Tongue (tissue), 2 donors: Measurements from ENCODE around the gene PFKFB4. TPM values are rescaled to one million over a fixed set of nuclear protein-coding genes. Genes with fewer than 3 reads are reported as not detected.
A peak's percentile ranks its signal among the peaks of the same experiment; 100 is the strongest.

Experiments used
- DNase-seq: peaks from one replicate; pipeline ENCODE4 v3.0.0-alpha.2; 2015
- total RNA-seq: library from RNA; depleted of rRNA; stranded (reverse); fragments of >200 nt; gene quantifications from one replicate; pipeline ENCODE4 v1.2.3, GENCODE V29; 2014

The PFKFB4 gene
- total RNA-seq, 1 donor from 2014 or later, result 9.4 TPM

GRCh38 chr3:48584836-48585235, 28.2 kb upstream of the PFKFB4 start:
- DNase-seq, result no peak

DNA sequence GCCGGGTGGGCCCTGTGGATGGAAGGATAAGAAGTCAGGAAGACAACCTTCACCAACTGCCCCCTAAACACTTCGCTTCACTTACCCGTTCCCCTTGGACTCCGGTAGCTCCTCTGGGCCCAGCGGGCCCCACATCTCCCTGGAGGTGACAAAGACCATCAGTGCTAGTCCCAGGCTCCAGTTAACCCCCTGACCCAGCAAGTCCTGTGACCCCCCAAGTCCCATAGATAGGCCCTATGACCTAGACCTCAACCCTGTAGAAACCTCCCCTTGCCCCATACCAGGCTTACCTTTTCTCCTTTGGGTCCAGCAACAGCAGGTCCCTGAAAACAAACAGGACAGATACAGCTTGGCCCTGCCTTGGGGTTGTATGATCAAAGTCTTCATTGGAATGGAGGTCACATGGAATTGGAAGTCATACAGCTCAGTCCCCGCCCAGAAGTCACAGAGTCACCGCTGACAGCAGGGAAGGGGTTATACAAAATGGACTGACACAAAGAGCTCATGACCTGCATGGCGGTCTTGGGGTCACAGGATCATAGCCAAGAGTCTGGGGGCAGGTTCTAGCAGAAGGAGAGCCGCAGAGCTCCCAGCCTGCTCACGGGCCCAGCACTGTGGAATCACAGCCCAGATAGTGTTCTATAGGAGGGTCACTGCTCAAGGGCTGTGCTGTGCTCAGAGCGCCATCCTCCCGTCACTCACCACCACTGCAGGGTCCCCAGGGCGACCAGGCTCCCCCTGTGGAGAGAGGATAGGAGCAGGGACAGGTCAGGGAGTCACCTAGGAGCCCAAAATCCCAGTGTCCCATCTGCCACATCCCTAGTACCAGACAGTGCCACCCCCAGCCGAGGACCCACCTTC, 25.2 kb upstream of the PFKFB4 start:
- no peak for DNase-seq

- no peak for DNase-seq
Measured at GRCh38 chr3:48576647-48577046, 20.0 kb upstream of the PFKFB4 start.

- DNase-seq, result no peak
Measured at GRCh38 chr3:48575366-48575765, 18.8 kb upstream of the PFKFB4 start.

GRCh38 chr3:48573973-48574585, 17.5 kb upstream of the PFKFB4 start:
- no peak for DNase-seq

- no peak for DNase-seq
Measured at GRCh38 chr3:48572517-48572916, 15.9 kb upstream of the PFKFB4 start.

GRCh38 chr3:48571938-48572337, 15.3 kb upstream of the PFKFB4 start:
- no peak for DNase-seq

DNA sequence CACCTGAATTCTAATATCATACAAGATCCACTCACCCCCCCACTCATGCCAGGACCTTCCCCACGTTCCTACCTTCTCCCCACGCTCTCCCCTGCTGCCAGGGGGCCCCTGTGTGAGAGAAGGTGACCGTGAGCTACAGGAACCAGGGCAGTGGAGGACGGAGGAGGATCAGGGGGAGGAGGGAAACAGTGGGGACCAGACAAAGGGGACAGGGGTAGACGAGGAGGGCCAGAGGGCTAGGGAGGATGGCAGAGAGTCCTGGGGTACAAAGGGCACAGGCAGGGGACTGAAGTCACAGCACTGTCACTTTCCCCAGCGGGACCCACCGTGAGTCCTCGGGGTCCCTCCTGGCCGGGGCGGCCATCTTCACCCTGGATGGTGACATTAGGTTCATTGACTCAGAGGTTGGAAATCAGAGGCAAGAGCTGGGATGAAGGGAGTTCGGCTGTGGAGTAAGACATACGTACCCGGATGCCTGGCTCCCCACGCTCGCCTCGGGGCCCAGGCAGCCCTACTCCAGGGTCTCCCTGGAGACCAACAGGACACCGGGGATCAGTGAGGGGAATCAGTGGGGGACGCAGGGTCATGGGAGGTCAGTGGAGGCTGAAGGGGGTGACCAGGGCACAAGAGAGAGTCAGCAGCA, 13.3 kb upstream of the PFKFB4 start:
- DNase-seq, result no peak

GRCh38 chr3:48569400-48569799, 12.8 kb upstream of the PFKFB4 start:
- no peak for DNase-seq

- DNase-seq, result no peak
Measured at GRCh38 chr3:48568476-48568875, 11.9 kb upstream of the PFKFB4 start.

GRCh38 chr3:48567500-48567899, 10.9 kb upstream of the PFKFB4 start:
- no peak for DNase-seq

- no peak for DNase-seq
Measured at GRCh38 chr3:48567090-48567489, 10.5 kb upstream of the PFKFB4 start.

DNA sequence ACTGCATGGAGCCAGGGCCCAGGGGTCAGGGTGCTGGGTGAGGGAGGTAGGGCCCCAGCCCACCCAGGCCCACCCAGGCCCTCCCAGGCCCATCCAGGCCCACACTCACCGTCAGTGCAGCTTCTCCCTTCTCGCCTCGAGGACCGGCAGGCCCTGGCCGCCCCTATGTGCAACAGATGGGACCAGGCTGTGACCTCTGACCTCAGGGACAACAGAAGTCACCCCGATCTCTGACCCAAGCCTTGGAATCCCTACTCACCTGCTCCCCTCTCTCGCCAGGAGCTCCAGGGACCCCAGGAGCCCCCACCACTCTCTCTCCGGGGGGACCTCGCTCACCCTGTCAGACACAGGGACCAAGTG, 9.8 kb upstream of the PFKFB4 start:
- DNase-seq, result no peak

GRCh38 chr3:48565591-48566400, 9.2 kb upstream of the PFKFB4 start:
- no peak for DNase-seq

DNA sequence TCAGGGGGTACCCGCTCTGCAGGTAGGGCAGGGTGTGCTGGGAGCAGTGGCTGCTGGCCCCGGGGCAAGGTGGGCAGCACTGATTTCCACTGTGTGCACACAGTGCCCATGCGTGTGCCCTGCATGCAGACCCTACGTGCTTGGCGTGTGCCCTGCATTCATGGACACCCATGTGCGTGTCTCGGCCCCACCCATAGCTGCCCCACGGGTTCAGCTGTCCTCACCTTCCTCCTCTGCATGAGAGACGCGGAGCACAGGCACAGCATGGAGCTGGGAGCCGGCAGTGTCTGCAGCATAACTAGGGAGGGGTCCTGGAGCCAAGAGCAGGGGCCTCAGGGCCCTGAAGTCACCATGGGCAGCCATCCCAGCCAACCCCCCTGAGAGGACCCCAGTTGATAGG, 8.6 kb upstream of the PFKFB4 start:
- no peak for DNase-seq

GRCh38 chr3:48564667-48565066, 8.1 kb upstream of the PFKFB4 start:
- no peak for DNase-seq

DNA sequence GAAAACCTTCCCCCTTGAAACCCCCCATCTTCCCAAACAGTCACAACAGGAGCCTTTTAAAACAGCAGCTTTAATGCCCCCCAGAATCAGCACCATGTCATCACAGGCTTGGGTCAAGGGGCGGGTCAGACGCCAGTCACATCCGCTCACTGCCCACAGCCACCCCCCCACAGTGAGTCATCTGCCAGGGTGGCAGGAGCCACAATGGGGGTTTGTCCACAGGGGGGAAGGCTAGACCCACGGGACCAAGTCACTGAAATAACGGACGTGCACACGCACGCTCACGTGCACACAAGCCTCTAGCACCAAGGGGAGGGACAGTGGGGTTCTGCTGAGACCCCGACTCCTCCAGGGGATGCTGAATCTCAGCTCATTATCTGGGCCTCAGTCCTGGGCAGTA, 7.4 kb upstream of the PFKFB4 start:
- DNase-seq, result no peak

DNA sequence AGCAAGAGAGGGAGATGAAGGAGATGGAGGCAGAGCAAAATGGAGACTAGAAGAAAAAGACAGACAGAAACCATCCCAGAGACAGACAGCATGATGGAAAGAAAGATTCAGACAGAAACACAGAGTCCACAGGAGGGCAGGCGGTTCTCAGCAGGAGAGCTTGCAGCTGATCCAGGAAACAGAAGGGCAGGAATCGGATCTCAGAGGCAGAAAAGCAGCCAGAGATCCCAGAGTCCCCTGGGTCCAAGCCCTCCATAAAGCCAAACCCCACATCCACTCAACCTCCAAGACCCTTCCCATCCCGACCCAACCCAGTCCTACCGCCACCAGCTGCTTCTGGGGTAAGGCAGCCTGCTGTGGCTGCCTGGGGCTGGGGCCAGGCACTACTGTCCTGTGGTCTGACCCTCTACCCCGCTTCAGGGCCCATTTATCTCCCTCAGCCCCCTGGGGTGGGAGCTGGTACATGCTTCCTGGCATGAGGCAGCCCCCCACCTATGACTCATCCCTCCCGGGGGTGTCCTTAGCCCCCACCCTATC, 6.8 kb upstream of the PFKFB4 start, which contains the start of gene UCN2:
Gene UCN2, minus strand, starts transcription at position 400 of the 537 bp plus-strand sequence. CDS start 657 bp downstream, outside the sequence.
- DNase-seq, result no peak

DNA sequence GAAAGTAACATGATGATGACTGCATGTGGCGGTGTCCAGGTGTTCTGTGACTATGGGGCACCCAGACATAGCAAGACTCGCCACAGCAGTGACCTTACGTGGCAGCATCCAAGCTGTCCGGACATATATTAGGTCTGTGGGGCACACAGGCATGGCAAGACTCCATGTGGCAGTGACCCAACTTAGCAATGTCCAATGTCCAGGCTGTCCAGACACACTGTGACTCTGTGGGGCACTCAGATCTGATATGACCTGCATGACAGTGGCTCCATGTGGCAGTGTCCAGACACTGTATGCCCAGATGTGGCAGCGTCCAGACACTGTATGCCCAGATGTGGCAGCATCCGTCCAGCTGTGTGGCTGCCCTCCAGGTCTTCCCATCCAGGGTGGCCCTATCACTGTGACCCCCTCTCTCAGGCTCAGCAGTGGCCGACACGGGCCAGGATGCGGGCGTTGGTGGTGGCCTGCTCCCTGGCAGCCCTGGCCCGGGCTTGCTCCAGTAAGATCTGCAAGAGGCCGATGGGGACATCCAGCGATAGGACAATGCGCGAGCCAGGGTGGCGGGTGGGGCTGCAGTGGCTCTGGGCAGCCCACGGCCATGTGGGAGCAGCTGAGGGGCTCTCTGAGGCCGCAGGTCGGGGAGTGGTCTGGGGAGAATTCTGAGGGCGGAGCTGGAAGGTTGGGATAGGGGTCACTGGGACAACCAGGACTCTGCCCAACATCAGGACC, 5.9 kb upstream of the PFKFB4 start:
- no peak for DNase-seq

DNA sequence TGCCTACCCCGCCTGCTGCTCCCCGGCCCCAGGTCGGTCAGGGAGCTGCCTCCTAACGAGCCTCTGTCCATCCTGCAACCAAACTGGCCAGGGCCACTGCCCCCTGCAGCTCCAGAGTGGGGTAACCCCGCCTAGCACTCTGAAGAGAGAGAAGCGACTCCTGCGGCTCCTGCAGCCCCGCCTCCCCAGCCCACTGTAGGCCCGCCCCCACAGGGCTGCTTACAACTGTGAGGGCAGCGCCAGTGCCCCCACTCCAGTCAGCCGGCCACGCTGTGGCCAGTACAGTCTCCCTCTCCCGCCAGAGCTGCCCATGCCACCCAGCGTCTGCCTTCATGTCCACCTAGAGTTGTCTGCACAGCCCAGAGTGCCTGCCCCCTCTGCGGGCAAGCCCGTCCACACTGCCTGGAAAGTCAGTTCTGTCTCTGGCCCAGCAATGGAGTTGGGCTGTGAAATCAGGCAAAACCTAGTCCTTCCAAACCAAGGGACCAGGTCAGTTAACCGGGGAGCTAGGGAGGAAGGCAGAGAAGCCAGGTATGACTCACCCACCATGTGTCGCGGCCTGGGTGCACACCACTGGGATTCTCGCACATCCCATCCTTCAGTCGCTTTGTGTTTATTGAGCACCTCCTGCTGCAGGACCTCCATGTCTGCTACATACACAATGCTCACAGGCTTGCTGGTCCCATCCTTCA, 4.6 kb upstream of the PFKFB4 start:
- peak; percentile 68 for DNase-seq

DNA sequence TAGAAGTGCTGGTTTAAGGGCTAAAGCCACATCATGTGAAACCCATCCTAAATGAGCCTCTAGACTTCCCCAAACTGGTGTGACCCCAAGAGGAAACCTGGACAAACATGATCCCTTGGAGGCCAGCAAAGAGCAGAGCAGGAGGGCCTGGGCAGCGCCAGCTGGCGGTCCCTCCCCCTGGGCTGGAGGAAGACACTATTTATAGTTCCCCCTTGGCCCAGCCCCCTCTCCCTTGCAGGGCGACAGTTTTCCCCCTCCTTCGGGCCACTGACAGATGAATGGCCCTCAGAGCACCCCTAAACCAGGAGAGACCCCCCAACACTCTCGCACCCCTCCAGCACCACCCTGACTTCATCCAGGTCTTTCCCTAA, 4.0 kb upstream of the PFKFB4 start:
- DNase-seq, result peak; percentile 68
